ENCODE results near the gene LGALS4. TPM values are rescaled to one million over a fixed set of nuclear protein-coding genes. Genes with fewer than 3 reads are reported as not detected.
"Not testable (repeated sequence)": the region's sequence is repeated elsewhere in the genome, so short reads cannot be mapped to it uniquely, and the experiment has no call there.

Gene LGALS4
- polyA plus RNA-seq, 1 experiment: 0.07 TPM

DNA sequence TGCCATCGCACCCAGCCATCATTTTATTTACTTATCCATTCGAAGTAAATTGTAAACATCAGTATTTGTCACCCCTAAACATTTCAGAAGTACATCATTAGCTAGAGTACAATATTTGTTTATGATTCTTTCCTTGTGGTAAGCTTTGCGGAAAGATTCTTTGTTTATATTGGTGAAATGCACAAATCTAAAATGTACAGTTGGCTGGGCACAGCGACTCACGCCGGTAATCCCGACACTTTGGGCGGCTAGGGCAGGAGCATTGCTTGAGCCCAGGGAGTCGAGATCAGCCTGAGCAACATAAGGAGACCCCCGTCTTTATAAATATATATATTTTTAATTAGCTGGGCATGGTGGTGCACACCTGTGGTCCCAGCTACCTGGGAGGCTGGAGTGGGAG is 13.6 kb downstream of the LGALS4 start:
- TF ChIP-seq, protein P1, sequence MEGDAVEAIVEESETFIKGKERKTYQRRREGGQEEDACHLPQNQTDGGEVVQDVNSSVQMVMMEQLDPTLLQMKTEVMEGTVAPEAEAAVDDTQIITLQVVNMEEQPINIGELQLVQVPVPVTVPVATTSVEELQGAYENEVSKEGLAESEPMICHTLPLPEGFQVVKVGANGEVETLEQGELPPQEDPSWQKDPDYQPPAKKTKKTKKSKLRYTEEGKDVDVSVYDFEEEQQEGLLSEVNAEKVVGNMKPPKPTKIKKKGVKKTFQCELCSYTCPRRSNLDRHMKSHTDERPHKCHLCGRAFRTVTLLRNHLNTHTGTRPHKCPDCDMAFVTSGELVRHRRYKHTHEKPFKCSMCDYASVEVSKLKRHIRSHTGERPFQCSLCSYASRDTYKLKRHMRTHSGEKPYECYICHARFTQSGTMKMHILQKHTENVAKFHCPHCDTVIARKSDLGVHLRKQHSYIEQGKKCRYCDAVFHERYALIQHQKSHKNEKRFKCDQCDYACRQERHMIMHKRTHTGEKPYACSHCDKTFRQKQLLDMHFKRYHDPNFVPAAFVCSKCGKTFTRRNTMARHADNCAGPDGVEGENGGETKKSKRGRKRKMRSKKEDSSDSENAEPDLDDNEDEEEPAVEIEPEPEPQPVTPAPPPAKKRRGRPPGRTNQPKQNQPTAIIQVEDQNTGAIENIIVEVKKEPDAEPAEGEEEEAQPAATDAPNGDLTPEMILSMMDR (IDR thresholded peaks at IDR 0.05; ENCODE audit: low read depth, low read length): no peak
- DNase-seq (ENCODE audit: low read depth, low spot score): no peak
- H3K4me3 ChIP-seq (ENCODE audit: low read depth, low read length): no peak overlapping the region
- CTCF ChIA-PET: interaction anchor here (1.0 to 1.7 kb wide), 2 partner anchors 29 to 130 kb away, joined by 3 to 5 read pairs; no protein-coding TSS in a partner anchor
- H3K9me3 ChIP-seq (ENCODE audit: control insufficient read depth, insufficient read depth, low read length): no peaks in the 10 kb centered on the region
- H3K27ac ChIP-seq (ENCODE audit: low read depth, low read length): peak overlapping the region; percentile 68
- POLR2A ChIA-PET: interaction anchor here (0.6 to 2.2 kb wide), 3 partner anchors 29 to 736 kb away, joined by 4 to 7 read pairs (median 4); partner anchors contain the start of gene ECH1
- peaks cover 2% of the 10 kb centered on the region for H3K27me3 ChIP-seq (ENCODE audit: control insufficient read depth, insufficient read depth, low read length)

DNA sequence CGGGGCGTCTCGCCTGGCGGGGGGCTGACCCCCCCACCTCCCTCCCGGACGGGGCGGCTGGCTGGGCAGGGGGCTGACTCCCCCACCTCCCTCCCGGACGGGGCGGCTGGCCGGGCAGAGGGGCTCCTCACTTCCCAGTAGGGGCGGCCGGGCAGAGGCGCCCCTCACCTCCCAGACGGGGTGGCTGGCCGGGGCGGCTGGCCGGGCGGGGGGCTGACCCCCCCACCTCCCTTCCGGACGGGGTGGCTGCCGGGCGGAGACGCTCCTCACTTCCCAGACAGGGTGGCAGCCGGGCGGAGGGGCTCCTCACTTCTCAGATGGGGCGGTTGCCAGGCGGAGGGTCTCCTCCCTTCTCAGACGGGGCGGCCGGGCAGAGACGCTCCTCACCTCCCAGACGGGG is 15.0 kb downstream of the LGALS4 start:
- DNase-seq (ENCODE audit: low read depth, low spot score); POLR2A ChIA-PET; H3K4me3 ChIP-seq (ENCODE audit: low read depth, low read length); CTCF ChIA-PET; H3K27ac ChIP-seq (ENCODE audit: low read depth, low read length); H3K9me3 ChIP-seq (ENCODE audit: control insufficient read depth, insufficient read depth, low read length); H3K27me3 ChIP-seq (ENCODE audit: control insufficient read depth, insufficient read depth, low read length): not testable (repeated sequence)

DNA sequence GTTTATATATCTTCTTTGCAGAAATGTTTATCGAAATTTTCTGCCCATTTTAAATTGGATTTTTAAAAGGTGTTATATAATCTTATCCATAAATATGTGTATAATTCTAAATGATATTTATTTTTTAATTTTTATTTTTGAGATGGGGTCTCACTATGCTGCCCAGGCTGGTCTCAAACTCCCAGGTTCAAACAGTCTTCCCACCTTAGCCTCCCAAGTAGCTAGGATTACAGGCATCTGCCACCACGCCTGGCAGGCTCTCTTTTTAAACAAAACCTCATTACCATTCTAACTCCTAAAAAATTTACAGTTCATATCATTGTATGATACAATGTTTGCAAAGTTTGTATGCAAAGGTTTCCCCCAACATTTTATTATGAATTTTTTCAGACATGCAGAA is 16.6 kb downstream of the LGALS4 start:
- POLR2A ChIA-PET: no interaction called here

DNA sequence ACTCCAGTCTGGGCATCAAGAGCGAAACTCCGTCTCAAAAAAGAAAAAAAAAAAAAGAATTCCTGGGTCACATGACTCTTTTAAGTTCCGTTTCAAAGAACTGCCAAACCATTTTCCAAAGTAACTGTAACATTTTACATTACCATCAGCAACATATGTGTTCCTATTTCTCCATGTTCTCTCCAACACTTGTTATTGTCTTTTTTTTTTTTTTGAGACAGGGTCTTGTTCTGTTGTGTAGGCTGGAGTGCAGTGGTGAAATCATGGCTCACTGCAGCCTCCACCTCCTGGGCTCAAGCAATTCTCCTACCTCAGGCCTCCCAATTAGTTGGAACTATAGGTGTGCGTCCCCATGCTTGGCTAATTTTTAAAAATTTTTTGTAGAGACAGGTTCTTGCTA is 17.2 kb downstream of the LGALS4 start:
- H3K4me3 ChIP-seq (ENCODE audit: low read depth, low read length): no peak overlapping the region
- TF ChIP-seq, protein P1 (IDR thresholded peaks at IDR 0.05; ENCODE audit: low read depth, low read length): no peak
- DNase-seq (ENCODE audit: low read depth, low spot score): no peak
- no peak overlapping the region for H3K27ac ChIP-seq (ENCODE audit: low read depth, low read length)
- H3K27me3 ChIP-seq (ENCODE audit: control insufficient read depth, insufficient read depth, low read length): no peaks in the 10 kb centered on the region
- POLR2A ChIA-PET: no interaction called here
- CTCF ChIA-PET: no interaction called here
- H3K9me3 ChIP-seq (ENCODE audit: control insufficient read depth, insufficient read depth, low read length): no peaks in the 10 kb centered on the region; the same call in 1 of the 2 replicates

More for the DNA sequence above, 16.6 kb downstream of the LGALS4 start:
- no peaks in the 10 kb centered on the region; the same call in 1 of the 2 replicates for H3K9me3 ChIP-seq (ENCODE audit: control insufficient read depth, insufficient read depth, low read length)
- no peak overlapping the region for H3K4me3 ChIP-seq (ENCODE audit: low read depth, low read length)
- H3K27ac ChIP-seq (ENCODE audit: low read depth, low read length): no peak overlapping the region
- TF ChIP-seq, protein P1 (IDR thresholded peaks at IDR 0.05; ENCODE audit: low read depth, low read length): no peak
- no peaks in the 10 kb centered on the region for H3K27me3 ChIP-seq (ENCODE audit: control insufficient read depth, insufficient read depth, low read length)
- no peak for DNase-seq (ENCODE audit: low read depth, low spot score)
- CTCF ChIA-PET: no interaction called here

DNA sequence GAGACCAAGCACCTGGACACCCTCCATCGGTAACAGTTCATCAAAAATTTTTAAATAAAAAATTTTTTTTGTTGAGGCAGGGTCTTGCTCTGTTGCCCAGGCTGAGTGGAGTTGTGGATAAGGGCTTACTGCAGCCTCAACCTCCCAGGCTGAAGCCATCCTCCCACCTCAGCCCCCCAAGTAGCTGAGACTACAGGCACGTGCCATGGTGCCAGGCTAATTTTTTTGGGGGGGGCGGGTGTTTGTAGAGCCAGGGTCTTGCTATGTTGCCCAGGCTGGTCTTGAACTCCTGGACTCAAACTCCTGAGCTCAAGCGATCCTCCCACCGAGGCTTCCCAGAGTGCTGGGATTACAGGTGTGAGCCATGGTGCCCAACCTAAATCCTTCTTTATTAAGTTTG is 19.1 kb downstream of the LGALS4 start:
- no peak for DNase-seq (ENCODE audit: low read depth, low spot score)
- Histone ChIP-seq H3K9me3 (ENCODE audit: control insufficient read depth, insufficient read depth, low read length) (no peaks in the 10 kb centered on the region; the same call in 1 of the 2 replicates), H3K27ac (ENCODE audit: low read depth, low read length) (no peak overlapping the region), H3K27me3 (ENCODE audit: control insufficient read depth, insufficient read depth, low read length) (no peaks in the 10 kb centered on the region), H3K4me3 (ENCODE audit: low read depth, low read length) (no peak overlapping the region)
- ChIA-PET CTCF (no interaction called here), POLR2A (interaction anchor here (0.7 kb wide), 1 partner anchor 38 kb away, joined by 3 read pairs; the partner anchor contains the start of gene ECH1)
- TF ChIP-seq, protein P1 (IDR thresholded peaks at IDR 0.05; ENCODE audit: low read depth, low read length): no peak
